Measurements from ENCODE around the gene OR5F1.

Gene OR5F1

DNA sequence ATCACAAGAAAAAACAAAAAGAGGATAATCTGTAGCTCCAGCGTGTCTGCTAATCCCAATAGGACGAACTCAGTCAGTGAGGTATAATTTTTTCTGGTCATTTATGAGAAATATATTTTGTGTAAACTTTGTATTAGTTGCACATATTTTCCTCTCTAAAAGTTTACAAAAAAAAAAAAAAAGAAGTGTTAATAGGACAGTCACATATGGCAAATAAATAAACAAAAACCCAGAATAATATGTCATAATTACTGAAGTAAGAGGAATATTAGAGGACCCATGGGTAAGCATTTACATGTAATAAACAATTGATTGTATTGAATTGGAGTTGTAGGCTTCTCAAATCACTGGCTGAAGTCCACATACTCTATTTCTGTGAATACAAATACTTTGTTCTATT is at the start of gene OR5F1:
OR5F1 (minus strand) TSS at position 101 of the 400 bp plus-strand sequence; CDS start at position 101, 0 bp downstream.
- DNase-seq (ENCODE audit: low read depth, low spot score): no peak
- no peak within 1 kb of the TSS for H3K27ac ChIP-seq

DNA sequence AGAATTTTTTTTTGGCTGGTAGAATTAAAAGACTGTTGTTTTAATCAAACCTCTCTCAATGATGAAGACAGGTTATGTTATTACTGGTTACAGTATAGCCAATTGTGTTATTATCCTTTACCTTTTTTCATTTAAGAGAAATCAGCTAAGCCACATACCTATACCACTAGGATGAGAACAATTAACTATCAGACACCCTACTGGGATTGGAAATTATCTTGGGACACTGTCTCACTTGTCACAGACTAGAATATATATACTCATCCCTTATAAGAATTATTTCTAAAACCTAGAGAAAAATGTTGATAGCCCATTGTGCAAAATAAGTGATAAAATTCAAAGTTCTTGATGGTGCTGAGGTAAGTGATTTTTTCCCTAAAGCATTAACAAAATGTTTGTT is 32.9 kb upstream of the OR5F1 start, which contains the start of gene OR5AS1:
OR5AS1 (plus strand) TSS at position 301 of the 400 bp plus-strand sequence. CDS start 2,765 bp downstream, outside the sequence.
- no peak within 1 kb of the TSS for H3K27ac ChIP-seq
- no peak for DNase-seq (ENCODE audit: low read depth, low spot score)

DNA sequence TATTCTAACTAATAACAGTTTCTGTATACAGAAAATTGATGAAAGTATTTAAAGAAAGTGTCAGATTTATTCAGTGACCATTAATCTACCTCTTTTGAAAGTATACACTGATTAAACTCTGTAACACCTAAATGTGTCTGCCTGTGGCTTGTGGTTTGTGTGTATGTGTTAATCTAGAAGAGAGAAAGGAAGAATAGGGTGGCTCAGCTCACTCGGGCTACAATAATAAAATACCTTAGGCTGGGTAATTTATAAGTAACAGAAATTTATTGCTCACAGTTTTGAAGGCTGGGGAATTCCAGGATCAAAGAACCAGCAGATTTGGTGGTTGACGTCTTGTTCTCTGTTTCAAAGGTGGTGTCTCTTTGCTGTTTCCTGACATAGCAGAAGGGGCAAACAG is 19.4 kb upstream of the OR5F1 start:
- DNase-seq (ENCODE audit: low read depth, low spot score): no peak

DNA sequence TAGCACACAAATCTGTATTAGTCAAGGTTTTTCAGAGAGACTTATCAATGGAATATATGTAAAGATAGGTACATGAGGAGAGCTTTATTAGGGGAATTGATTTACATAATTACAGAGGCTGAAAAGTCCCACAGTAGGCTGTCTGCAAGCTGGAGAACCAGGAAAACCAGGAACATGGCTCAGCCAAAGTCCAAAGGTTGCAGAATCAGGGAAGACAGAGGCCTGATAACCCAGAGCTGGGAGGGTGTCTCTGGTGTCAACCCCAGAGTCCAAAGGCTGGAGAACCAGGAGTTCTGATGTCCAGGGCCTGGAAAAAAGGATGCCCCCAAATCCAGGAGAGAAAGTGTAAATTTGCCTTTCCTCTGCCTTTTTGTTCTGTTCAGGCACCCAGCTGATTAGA is 16.3 kb upstream of the OR5F1 start:
- no peak overlapping the region for H3K27ac ChIP-seq
- DNase-seq (ENCODE audit: low read depth, low spot score): no peak

More for the DNA sequence above, 19.4 kb upstream of the OR5F1 start:
- no peak overlapping the region for H3K27ac ChIP-seq

DNA sequence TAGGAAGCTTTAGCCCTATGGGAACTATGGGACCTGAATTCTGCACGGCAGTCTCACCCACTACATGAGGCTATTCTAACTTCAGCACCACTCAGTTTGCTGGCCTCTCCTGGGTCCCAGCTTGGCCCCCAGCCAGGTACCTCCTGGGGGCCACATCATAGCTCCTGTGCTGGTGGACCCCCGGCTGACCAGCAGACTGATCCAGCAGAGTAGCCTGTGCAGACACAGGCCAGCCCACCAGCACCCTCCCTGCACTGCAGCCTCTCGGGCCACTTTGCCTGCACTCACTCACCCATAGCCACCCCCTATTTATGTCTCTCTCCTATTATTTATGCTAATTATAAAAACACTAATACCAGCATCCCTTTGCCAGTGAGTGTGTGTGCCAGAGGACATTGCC is 23.5 kb downstream of the OR5F1 start:
- no peak overlapping the region for H3K27ac ChIP-seq
- no peak for DNase-seq (ENCODE audit: low read depth, low spot score)

DNA sequence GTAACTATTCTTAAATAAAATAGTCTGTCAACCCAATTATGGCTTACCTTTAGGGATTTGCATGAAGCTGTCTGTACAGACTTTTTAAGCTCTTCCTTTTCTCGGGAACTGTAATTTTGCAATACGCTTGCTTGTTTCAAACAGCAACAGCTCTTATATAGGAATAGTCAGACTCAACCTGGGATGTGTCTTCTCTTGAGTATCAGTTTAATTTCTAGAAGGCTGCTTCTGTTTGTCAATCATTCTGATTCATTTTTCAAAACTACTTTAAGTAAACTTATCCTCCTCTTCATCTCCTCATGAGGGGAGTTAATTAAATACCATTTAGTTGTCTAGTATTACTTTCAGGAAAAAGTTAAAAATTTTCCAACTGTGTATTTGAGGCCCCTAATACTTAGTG is 24.6 kb downstream of the OR5F1 start, which contains the start of gene OR10AG1:
OR10AG1 (minus strand) TSS at position 101 of the 400 bp plus-strand sequence; CDS start at position 63, 38 bp downstream.
- no peak for DNase-seq (ENCODE audit: low read depth, low spot score)
- no peak within 1 kb of the TSS for H3K27ac ChIP-seq

DNA sequence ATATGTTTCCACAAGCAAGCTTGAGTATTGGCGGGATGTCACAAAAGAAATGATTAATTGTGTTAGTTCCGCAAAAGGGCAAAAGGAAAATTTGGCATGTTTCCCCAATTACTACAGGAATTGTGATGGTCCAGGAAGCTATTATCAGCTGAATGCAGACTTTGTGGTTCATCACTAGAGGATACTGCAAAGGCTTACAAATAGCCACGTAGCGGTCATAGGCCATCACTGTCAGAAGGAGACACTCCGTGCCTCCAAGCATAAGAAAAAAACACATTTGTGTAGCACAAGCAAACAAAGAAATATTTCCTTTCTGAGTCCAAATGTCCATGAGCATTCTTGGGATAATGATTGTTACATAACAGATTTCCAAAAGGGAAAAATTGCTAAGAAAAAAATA is 26.5 kb downstream of the OR5F1 start:
- DNase-seq (ENCODE audit: low read depth, low spot score): no peak
- no peak overlapping the region for H3K27ac ChIP-seq

DNA sequence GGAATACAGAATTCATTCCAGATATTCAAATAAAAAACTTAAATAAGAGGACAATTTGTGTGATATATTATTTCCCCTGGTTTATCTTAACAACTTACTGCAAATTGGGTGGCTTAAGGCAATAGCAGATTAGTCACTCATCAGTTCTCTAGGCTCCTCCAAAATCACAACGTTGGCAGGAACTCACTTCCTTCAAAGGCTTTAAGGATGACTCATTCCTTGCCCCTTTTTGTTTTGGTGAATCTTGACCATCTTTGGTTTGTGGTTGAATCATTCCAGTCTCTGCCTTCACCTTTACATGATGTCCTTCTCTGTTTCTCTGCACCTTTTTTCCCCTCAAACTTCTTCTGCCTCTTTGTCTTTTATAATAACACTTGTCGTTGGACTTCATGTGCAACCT is 28.0 kb downstream of the OR5F1 start:
- no peak overlapping the region for H3K27ac ChIP-seq
- no peak for DNase-seq (ENCODE audit: low read depth, low spot score)

DNA sequence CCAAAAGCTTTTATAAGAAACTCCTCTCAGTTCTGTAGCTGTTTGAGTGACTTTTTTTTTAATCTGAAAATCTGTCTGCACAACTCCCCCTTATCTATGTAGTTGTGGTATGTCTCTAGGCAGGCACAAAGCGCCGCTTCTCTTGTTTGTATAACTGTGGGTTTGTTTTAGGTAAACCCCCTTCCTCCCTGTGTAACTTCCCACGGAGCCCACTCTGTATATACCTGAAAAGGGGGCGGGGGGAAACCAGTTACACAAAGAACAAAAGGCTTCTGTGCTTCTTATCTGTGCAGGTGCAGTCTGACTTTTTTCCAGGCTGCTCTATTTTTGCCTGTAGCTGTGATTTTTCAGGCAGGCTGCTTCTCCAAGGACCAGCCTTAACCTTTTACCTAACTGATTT is 37.9 kb downstream of the OR5F1 start:
- no peak overlapping the region for H3K27ac ChIP-seq
- DNase-seq (ENCODE audit: low read depth, low spot score): no peak

DNA sequence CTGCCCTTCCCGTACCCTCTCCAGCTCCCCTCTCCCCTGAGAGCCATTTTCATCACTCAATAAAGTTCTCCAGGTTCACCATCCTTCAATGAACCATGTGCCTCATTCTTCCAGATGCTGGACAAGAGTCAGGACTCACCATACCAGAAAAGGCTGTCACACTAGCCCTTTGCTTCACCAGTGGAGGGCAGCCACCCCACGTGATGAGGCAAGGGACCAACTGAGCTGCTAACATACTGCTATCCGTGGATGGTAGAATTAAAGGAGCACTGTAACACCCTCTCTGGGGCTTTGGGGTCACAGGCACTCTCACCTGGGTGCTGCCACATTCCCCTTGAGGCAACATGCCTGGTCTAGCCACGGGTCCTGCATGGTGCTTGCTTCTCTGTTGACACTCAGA is 45.1 kb downstream of the OR5F1 start:
- no peak for DNase-seq (ENCODE audit: low read depth, low spot score)

More for the DNA sequence above, 45.1 kb downstream of the OR5F1 start:
- no peak overlapping the region for H3K27ac ChIP-seq

Data from epithelial cell of prostate (primary cell).